AG08396 (cell line): ENCODE measurements around the gene TMEM97.

ENCODE experiments used
- DNase-seq: peaks from one replicate; pipeline ENCODE4 v3.0.0; 2012; ENCODE audit warnings: low spot score, mixed read lengths

TMEM97 gene

DNA sequence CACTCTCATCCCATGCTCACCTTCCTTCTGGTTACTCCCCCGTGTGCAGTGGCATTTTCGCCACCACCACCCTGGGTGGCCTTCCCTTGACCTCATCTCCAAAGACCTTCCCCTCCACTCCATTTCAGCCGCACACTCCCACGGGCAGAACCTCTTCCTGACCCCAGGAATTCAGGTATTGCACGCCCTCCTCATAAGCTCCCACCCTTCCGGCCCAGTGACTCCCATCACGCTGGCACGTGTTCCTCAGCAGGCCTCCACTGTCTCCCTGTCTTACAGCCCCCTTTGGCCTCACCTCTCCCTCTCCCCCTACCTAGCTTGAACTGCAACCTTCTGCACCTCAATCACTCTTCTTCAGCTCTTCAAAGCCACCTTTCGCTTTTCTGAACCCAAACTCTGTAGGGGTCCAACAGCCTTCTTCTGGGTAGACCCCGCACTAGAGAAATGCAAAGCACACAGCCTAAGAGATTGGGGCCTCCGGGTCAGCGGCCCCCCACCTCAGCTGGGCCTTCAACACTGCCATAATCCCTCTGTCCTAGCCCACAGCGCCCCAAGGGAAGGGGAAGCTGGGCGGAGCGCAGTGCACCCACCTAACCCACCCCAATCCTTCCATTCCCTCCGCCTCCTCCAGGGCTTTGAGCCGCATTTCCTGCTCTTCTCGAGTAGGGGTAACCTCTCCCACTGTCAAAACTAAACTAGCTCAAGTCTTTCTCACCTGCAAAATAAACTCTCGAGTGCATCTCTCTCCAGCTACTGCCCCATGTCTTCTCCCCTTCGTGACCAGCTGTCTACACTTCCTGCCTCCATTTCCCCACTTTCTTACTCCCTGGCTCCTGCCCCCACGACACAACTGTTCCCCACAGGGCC, 1.7 kb upstream of the TMEM97 start:
- no peak for DNase-seq

DNA sequence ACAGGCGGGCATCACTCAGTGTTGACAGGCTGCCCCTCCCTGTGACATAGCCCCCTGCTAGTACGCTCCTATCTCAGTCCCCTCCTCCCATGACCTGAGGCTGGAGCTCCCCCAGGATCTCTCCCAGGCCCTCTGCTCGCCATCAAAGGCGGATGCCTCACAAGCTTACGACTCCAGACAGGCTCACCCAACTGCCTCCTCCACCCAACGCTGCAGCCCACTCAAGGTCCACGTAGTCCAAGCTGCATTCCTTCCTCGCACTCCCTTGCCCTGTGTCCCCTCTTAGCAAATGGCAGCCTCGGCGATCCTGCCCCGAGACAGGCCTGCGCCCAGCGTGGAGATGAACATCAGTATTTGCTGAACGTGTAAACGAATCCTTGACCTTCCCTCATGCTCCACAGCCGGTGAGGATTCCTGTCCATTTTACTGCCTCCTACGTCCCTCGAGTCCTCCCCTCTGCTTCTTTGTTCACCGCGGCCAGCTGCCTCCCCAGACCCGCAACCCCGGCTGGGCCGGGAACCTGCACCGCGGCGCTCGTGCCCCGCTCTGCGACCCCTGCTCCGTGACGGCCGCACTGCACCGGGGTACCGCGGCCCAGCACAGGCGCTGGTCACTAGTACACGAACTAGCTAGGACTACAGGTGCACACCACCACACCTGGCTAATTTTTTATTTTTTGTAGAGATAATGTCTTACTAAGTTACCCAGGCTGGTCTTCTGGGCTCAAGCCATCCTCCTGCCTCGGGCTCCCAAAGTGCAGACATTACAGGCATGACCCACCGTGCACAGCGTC, 838 bp upstream of the TMEM97 start:
- DNase-seq: no peak

DNA sequence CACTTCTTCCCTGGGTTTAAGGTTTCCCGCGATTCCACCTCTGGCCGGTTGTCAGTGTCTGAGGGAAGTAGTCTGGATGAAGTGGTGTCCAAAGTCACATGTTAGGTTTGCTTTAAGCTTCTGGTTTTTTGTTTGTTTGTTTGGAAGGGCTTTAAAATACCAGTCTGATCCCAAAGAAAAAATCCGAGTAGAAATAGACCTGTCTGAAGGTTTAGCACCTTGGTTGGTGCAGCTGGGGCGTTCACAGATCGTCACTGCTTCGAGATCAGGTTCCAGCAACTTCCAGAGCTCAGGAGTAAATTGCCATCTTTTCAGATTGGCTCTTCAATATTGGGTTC, 567 bp downstream of the TMEM97 start:
- DNase-seq: no peak

DNA sequence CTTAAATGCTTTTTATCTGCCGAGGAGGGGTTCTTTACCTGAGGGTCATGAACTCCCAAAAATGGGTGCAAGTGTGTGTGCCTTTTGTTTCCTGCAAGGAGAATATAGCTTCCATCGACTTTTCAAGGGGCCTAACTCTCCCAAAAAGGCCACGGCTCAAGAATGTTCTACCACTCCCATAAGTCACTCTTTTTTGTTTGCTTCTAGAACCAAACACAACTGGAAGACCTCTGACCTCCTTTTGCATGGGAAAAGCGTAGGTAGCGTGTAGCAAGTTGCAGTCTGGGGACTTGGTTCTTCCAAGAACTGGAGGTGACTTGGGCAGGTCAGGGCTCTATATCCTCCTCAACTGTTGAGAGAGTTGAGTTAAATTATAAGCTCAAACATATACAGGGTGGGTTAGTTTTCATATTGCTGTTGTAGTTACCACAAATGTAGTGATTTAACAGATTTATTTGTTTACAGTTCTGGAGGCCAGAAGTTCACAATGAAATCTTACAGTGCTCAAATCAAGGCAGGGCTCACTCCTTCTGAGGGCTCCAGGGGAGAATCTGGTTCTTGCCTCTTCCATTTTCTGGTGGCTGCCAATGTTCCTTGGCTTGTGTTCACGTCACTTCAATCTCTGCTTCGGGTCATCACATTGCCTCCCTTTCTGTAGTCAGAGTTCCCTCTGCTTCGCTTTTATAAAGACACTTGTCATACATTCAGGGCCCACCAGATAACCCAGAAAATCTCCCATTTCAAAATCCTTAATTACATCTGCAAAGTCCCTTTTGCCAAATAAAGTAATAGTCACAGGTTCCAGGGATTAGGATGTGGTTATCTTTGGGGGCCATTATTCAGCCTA, 1.4 kb downstream of the TMEM97 start:
- no peak for DNase-seq

DNA sequence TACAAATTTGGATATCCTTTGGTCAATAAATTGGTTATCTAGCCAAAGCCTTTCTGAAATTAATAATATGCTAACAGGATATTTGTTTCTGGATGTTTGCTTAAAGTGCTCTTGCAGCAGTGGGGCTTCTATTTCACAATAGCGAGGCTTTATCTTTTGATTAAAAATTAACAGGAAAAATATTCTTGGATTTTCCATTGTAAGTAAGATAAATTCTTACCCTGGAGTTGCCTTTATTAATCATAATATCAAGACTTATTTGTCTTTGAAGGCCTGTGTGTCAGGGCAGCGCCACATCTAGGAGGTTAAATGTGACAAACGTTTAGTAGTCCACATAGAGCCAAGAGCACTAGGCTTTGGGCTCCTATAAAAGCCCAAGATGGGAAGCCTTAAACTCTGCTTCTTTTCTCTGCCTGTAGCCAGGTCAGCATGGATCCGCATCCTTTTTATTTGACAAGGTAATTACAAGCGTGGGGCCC, 5.3 kb downstream of the TMEM97 start:
- no peak for DNase-seq

DNA sequence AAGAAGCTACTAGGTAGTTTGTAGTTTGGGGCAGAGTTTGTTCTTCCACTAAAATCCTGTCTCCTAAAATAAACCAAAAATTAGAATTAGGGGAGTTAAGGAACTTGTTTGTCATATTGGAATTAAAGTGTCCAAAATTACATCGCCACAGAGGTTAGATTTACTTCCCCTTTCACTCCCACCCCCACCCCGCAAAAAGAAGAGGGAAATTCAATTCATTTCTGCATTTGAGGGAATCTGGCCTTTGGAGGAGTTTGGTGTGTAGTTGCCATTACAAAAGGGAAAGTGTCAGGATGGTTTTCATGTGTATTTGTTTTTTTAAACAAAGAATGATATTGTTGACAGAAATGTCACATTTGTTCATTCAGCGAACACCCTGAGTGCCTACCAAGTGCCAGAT, 5.8 kb downstream of the TMEM97 start:
- DNase-seq: no peak

DNA sequence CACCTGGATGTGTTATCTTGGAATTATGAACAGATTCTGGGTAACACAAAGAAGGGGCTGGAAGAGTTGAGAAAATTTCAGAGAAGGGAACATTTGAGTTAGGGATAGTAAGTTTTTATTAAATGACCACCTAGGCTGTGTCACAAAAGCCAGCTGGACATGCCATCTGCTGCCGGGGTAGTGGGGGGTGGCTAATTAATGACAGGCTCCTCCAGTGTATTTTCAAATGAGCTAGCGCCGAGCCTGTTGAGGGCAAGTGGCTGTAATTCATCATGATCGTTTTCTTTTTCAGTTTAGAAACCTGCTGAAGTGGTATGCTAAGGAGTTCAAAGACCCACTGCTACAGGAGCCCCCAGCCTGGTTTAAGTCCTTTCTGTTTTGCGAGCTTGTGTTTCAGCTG, 6.2 kb downstream of the TMEM97 start:
- no peak for DNase-seq

DNA sequence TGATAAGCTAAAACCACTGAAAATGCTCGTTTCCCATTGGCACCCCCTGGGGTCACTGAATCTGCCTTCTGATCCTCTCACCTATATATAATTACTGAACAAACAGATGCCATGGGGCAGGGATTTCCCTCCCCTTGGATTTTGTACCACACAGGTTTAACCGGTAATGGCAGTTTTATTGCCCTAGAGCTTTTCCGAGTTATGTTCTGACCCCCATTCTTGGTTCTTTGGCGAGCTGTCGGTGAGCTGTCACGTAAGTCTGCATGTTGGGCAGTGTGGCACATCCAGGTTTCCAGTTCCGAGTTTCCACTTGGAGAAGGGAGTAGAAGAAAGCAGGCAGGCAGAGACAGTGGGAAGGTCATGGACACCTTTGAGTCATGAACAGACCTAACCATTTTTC, 7.1 kb downstream of the TMEM97 start:
- DNase-seq: no peak

DNA sequence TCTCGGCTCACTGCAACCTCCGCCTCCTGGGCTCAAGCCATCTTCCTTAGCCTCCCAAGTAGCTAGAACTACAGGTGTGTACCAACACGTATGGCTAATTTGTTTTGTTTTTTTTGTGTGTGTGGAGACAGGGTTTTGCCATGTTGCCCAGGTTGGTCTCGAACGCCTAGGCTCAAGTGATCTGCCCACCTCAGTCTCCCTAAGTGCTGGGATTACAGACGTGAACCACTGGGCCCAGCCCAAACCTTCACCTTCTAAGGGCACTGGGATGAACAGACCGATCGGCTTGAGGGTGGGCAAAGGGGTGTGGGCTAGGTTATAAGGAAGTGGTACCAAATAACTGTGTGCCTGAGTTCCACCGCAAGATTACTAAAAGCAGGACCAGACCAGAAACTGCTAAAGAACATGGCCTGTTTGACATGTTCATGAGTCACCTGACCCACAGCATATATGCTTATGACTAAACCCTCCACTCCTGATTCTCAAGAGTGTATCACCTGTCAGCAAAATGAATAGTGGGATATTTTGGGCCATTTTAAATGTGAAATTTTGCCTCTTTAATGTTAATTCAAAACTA, 8.1 kb downstream of the TMEM97 start:
- DNase-seq: no peak

DNA sequence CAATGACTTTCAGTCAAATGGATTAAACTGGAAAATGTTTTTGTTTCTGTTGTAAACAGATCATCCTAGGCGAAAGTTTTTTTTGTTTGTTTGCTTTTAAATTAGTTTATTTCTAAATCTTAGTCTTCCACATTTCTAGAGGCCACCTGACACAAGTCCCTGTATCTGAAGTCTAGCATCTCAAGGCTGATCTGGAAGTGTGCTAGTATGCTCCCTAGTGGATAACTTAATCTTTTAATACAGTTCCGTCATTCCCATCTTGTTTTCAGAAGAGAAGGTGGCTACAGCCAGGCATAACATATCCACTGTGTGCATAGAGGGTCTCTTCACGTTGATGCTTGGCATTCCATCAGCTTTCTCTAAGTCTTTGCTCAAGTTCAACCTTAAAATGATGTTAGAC, 8.7 kb downstream of the TMEM97 start:
- DNase-seq: no peak

DNA sequence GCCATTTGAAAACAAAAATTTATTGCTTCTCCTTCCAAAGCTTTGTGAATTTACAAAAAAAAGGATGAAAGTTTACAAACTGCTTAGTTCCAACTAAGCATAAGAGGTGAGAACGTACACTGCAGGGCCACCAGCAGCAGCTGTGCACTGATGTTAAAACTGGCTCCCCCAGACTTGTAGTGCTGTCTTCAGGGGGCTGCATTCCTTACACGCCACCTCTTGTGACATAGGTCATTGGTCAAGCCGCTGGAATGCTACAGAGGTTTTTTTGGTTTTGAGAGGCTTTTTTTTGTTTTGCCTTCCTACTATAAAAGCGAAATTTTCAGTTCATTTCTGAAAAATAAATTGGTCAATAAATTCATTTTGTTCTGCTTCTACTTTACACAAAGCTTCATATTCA, 9.3 kb downstream of the TMEM97 start:
- DNase-seq: peak; percentile 35

DNA sequence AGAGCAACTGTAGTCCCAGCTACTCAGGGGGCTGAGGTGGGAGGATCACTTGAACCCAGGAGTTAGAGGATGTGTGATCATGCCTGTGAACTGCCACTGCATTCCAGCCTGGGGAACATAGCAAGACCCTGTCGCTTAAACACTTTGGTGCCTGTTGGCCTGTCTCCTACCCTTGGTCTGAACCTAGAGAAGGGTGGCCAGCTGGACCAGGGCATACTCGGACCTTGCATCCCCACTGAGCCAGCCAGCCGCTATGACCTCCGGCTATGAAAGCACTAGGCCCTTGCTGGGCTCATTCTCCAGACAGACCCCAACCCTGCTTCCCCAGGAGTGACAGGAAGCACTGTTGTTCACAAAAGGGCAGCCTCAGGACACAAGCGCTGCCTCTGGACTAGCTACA, 11.7 kb downstream of the TMEM97 start:
- no peak for DNase-seq

DNA sequence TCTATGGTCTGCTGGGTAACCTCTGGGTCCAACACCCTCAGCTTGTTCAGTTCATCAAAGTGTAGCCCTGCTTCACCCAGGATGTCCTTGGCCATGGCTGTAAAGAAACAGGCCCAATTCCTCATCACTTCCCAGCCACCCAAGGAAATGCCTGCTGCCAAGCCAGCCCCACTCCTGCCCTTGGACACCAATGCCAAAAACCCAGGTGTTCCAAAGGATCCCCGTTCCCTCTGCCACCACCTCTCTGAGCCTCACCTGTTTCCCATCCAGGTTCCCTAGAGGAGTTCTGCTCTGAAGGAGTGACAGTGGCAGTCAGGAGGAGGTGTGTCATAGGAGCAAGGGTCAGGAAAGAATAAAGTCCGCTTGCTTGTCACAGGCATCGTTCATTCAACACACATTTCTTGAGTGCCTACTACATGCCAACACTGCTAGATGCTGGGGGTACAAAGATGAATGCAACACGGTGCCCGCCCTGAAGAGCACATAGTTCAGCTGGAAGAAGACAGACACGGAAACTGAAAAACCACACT, 13.0 kb downstream of the TMEM97 start:
- DNase-seq: no peak

DNA sequence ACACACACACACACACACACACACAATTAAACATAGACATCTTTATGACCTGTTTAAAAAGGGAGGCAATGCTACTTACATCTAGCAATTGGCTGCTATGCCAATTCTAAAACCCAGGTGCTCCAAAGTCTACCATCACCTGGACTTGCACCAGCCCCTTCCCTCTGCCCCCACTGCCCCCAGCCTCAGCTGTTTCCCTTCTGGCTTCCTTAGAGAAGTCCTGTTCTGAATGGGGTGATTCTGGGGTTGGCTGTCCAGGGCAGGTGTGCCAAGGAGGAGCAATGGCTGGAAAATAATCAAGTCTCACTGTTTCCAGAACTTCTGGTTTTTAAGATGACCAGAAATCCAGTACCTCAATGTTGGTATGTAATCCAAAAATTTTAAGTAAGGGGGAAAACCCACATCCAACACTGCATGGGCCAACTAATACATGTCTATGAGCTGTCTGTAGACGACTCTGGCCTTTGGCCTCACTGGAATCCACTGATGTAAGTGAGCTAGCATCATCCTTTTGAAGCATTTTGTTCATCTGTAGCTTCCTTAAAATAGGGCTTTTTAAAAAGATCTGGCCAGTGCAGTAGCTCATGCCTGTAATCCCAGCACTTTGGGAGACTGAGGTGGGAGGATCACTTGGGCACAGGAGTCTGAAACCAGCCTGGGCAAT, 14.2 kb downstream of the TMEM97 start:
- no peak for DNase-seq

DNA sequence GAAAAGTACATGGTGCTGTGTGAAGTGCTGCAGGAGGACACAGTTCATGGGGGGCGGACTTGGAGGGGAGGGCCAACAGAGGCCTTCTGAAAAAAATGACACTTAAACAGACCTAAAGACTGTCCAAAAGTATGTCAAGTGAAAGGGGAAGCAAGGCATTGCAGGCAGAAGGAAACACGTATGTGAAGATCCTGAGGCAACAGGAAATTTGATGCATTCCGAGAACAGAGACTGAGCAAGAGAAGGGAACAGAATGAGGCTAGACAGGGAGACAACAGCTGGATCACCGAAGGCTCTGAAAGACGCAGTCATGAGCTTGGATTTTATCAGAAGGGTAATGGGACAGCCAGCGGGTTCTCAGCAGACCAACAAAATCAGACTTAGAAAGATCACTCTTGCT, 15.2 kb downstream of the TMEM97 start:
- DNase-seq: no peak

DNA sequence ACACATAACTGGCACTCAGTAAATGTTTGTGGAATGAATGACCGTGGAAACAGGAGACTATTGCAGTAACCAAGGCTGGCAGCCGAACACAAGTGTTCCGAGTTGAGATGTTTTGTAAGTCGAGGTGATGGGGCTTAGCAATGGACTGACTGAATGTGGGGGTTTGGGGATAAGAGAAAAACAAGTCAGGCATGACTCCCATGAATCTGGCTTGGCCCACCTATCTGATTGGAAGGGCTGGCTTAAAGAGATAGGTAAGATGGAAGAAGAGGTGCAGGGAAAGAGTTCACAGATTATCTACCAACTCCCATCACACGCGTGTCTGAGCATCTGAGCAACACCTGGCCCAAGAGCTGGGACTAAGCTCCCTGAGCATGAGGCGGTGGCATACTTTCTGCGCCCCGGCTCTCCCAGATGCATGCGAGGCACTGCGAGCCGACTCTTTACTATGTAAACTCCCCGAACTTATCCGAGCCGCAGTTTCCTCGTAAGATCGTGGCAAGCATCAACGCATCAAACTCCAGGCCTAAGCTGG, 15.7 kb downstream of the TMEM97 start:
- no peak for DNase-seq

DNA sequence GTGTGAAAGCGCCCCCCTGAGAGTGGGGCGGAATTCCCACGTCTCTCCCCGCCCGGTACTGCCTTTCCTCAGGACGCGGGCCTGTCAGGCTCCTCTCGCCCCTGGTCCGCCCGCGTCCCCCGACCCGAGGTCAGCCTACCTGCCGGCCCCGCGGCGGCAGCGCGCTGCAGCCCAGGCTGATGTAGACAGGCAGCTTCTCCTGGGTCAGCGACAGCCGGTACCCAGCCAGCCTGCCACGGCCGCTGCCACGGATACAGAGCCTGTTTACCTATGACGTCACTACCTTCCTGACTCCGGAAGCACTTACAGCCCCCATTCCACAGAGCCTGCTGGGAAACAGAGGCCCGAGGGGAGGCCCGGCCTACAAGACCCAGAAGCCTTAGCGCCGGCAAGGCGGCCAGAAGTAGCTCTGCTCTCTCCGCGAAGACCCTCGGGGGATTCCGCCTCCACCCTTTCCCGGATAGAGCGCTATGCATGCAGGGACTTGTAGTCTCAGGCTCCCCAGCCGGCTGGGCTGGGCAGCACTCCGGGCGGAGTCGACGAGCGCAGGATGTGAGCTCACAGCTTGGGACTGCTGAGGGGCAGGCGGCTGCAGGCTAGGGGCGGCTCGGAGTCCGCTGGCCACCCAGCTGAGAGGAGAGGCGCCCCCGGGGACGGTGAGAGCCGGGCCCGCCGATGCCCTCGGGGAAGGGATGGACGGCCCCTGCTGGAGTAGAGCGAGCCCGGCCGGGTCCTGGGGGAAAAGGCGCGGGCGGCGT, 16.4 kb downstream of the TMEM97 start, which contains the start of the genes IFT20 and TNFAIP1:
IFT20 (minus strand) TSS at position 272 of the 758 bp plus-strand sequence. CDS start 3,487 bp downstream, outside the sequence.
TNFAIP1 (plus strand) TSS at position 561 of the 758 bp plus-strand sequence. CDS start 3,761 bp downstream, outside the sequence.
- DNase-seq: peak; percentile 96

DNA sequence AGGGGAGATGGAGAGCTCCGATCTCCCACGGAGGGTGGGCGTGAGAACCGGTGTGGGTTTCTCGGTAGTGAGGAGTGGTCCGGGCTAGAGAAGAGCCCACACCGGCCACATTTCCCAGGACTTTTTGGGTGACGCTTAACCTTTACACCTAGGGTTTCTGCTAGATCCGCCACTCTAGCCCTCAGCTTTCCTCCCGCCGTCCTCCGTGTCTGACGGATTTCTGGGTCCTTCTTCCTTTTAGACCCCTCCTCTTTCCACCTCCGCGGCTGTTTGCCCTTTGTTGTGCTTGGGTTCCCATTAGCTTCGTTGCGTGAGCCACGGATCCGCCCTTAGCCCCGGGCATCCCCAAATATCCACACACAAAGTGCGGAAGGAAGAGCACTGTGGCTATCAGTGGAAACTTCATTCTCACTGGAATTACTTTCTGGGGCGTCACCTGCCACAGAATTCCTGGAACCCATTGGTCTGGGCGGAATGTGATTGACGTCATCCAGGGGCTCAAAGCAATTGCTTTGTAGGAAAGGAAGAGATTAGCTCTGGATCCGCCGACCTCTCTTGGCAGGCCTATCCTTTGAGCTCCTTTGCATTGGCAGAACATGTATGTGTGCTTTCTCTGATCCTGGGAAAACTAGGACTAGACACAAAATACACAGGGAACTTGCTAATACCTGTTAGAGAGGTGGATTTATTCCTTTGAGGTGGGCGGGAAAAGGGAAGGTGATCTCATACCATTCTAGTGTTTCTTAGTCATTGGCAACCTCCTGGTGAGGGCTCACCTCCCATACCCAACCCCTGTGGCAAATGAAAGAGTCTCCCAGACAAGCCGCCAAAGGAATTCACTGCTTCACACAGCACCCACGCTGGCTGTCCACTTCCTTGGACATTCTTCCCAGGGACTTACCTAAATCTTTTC, 17.2 kb downstream of the TMEM97 start:
- DNase-seq: peak; percentile 75
